Fibroblast of lung (primary cell): ENCODE measurements around the gene CRPPA.

ENCODE experiments used
- CTCF ChIP-seq, 2 donors: IDR thresholded peaks in 1 of 2; conservative IDR thresholded peaks in 1 of 2; 1 replicate in 1 of 2; 2 replicates in 1 of 2; pipeline ENCODE4 v1.5.1; 2011 to 2012; ENCODE audit warnings: low read length in 2 of 2, control low read depth in 1 of 2, inconsistent platforms in 1 of 2, low read depth in 1 of 2, mild to moderate bottlenecking in 1 of 2
- EZH2 ChIP-seq: IDR thresholded peaks from 2 replicates; pipeline ENCODE4 v1.5.1; 2012; ENCODE audit warnings: low read length, control low read depth, mild to moderate bottlenecking; ENCODE audit errors: missing control alignments

GRCh38 chr7:16421333-16422102 lies at the start of gene CRPPA:
- TF ChIP-seq CTCF (conservative IDR thresholded peaks at IDR 0.05 in 1 of 2, IDR thresholded peaks at IDR 0.05 in 1 of 2; ENCODE audit: low read depth in 1 of 2, low read length in 2 of 2) (no peak), EZH2 (no peak)
